Measurements from ENCODE around the gene SLIT3. TPM values are rescaled to one million over a fixed set of nuclear protein-coding genes. Genes with fewer than 3 reads are reported as not detected.

SLIT3 gene
- total RNA-seq, 4 donors from 2014 or later: 28.4 to 77.2 (median 63.8) TPM

- Histone ChIP-seq H3K36me3 (no peaks in the 10 kb centered on the region), H3K9me3 (no peaks in the 10 kb centered on the region), H3K4me1 (peaks cover 6 to 7% of the 10 kb centered on the region in 2 donors), H3K4me3 (replicated peaks in 1 of 3) (no peak overlapping the region), H3K27me3 (no peaks in the 10 kb centered on the region), H3K27ac (no peak overlapping the region)
- no peak for DNase-seq
- intact Hi-C loops (cut with DNase I): no loop called here
- 79 to 86% methylated on average over 6 of the region's 6 CpGs for WGBS, 2 donors
- TF ChIP-seq CTCF (IDR thresholded peaks at IDR 0.05): no peak
- no peak for TF ChIP-seq POLR2A (IDR thresholded peaks at IDR 0.05)
Measured at GRCh38 chr5:169173372-169173771, 127.6 kb downstream of the SLIT3 start.

DNA sequence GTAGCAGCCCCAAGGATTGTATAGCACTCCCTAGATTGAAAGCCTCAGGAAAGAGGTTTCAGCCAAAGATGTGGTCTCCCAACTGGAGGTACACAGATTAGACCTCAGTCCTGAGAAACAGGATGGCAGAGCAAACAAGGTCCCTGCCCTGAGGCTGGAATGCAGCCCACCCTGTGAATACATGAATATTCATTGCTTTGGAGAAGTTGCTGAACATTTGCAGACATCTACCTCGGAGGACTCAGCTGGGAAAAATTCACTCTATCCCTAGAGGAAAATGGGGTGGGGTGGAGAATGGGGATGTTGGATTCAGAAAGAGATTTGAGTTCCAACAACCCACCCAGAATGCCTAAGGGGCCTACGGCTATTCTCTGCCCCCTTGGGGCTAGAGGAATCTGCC lies 129.4 kb downstream of the SLIT3 start:
- Histone ChIP-seq H3K27ac (no peak overlapping the region), H3K4me3 (replicated peaks in 1 of 3) (no peak overlapping the region), H3K9me3 (no peaks in the 10 kb centered on the region), H3K4me1 (peaks cover 0 to 7% of the 10 kb centered on the region in 2 donors), H3K36me3 (no peaks in the 10 kb centered on the region), H3K27me3 (no peaks in the 10 kb centered on the region)
- DNase-seq: no peak
- TF ChIP-seq CTCF (IDR thresholded peaks at IDR 0.05) (no peak), POLR2A (IDR thresholded peaks at IDR 0.05) (no peak)
- intact Hi-C loops (cut with DNase I): no loop called here
- WGBS, 2 donors: 71 to 84% methylated on average over 2 of the region's 2 CpGs

DNA sequence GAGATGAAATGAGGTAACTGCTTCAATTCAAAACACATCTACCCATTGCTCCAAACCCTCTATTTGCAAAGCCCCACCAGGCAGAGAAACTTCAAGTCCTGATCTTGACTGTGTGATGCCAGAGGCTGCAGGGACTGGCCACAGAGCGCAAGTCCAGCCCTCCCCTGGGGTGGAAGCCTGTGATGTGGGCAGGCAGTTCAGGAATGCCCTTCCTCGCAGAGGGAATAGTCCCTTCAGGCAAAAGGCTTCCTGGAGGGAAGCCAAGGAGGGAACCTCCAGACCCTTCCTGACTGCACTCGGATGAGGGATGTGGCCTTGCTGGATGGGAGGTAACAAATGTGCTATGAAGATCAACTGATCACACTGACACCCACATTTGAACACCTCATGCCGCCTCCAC lies 131.2 kb downstream of the SLIT3 start:
- no peak for DNase-seq
- TF ChIP-seq POLR2A (IDR thresholded peaks at IDR 0.05) (no peak), CTCF (IDR thresholded peaks at IDR 0.05) (no peak)
- Histone ChIP-seq H3K27ac (no peak overlapping the region), H3K9me3 (no peaks in the 10 kb centered on the region), H3K36me3 (no peaks in the 10 kb centered on the region), H3K4me3 (replicated peaks in 1 of 3) (no peak overlapping the region), H3K27me3 (no peaks in the 10 kb centered on the region), H3K4me1 (peaks cover 0 to 7% of the 10 kb centered on the region in 2 donors)
- WGBS, 2 donors: 82 to 92% methylated on average over 4 of the region's 4 CpGs
- intact Hi-C loops (cut with DNase I): loop anchor here (10.0 kb wide), 1 partner anchor 135 kb away; the partner anchor contains the start of gene SLIT3

DNA sequence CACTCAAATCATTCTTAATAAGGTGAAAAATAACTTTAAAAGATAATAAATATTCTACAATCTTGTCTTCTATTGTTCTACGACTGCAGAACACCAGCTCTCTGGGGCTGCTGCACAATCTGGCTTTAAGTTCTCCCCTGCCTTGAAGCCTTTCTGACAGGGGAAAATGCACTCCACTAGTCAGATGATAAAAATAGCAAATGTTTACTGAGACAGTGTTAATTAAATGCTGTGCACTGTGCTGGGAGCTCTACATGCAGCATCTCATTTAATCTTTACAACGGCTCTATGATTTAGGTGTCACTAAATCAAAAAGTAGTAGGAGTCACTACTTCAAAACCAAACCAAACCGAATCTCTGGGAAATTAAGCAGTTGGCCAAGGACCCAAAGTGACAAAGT lies 132.7 kb downstream of the SLIT3 start:
- no peaks in the 10 kb centered on the region for H3K36me3 ChIP-seq
- H3K27me3 ChIP-seq: no peaks in the 10 kb centered on the region
- no peaks in the 10 kb centered on the region for H3K9me3 ChIP-seq
- peaks cover 0 to 13% of the 10 kb centered on the region in 2 donors for H3K4me1 ChIP-seq
- WGBS, 2 donors: 68 to 73% methylated on average over 3 of the region's 3 CpGs
- no peak for DNase-seq
- TF ChIP-seq CTCF (IDR thresholded peaks at IDR 0.05) (no peak), POLR2A (IDR thresholded peaks at IDR 0.05) (no peak)
- no peak overlapping the region for H3K27ac ChIP-seq
- H3K4me3 ChIP-seq (replicated peaks in 1 of 3): no peak overlapping the region
- intact Hi-C loops (cut with DNase I): loop anchor here (10.0 kb wide), 1 partner anchor 137 kb away; the partner anchor contains the start of gene SLIT3

GRCh38 chr5:169166078-169166477 lies 134.9 kb downstream of the SLIT3 start:
- H3K4me3 ChIP-seq (replicated peaks in 1 of 3): no peak overlapping the region
- no peak overlapping the region for H3K27ac ChIP-seq
- peaks cover 5 to 25% of the 10 kb centered on the region in 2 donors for H3K4me1 ChIP-seq
- TF ChIP-seq POLR2A (IDR thresholded peaks at IDR 0.05) (no peak), CTCF (IDR thresholded peaks at IDR 0.05) (no peak)
- no peak for DNase-seq
- H3K27me3 ChIP-seq: no peaks in the 10 kb centered on the region
- H3K36me3 ChIP-seq: no peaks in the 10 kb centered on the region
- intact Hi-C loops (cut with DNase I): loop anchor here (10.0 kb wide), 1 partner anchor 139 kb away; the partner anchor contains the start of gene SLIT3
- no peaks in the 10 kb centered on the region for H3K9me3 ChIP-seq
- 75 to 78% methylated on average over 8 of the region's 8 CpGs for WGBS, 2 donors
